ENCODE results near the gene RACGAP1. TPM values are rescaled to one million over a fixed set of nuclear protein-coding genes. Genes with fewer than 3 reads are reported as not detected.

RACGAP1 gene
- polyA plus RNA-seq, 4 donors, result 45.4 to 50.4 (median 49.6) TPM

DNA sequence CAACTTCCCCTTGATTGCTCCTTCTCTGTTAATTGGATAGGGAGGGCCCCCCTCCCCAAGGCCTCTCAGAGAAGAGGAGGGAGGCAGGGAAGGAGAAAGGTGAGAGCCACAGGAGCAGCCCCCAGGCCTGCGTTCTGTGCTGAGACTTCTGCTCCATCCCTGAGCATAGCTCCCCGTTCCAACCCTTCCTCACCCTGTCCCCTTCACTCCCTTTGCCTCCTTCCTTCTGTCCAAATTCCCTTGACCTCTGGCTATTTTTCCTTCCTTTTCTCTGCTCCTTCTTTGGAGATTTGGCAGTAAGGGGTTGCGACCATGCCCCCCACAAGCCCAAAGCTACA, 31.3 kb upstream of the RACGAP1 start:
- DNase-seq (ENCODE audit: low read depth in 4 of 4, low spot score in 3 of 4), result no peak

DNA sequence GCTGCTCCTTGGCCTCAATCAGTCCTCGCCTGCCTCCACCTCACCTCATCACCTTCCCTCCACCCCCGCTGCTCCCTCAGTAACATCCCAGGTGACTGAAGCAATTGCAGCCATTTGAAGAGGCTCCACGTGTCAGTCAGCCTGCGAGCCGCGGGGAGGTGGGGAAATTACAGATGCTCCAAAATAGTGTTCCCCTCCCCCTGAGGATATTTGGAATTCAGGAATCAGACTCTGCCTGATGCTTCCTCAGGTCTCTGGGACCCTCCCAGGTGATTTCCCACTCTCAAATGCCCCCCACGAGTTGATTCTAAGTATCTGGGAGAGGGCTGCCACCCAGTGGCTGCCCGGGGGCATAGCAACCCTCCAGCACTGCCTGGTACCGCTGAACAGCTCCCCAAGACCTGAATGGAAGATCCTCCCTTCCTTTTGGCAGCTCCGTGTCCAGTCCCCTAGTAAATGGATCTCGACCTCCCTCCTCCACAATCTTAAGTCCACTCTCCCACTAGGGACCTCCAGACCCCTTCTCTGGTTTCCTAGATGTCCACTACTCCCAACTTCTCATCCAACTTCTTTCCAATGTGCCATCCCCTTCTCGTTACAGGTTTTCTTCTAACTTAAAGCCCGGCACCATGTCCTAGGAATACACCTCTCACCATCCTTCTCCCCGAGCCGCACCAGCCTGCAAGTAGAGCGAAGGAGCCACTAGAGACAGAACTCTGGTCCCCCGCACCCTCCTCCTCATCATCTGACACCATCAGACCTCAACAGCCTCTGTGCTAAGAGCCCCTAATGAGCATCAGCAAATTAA, 30.7 kb upstream of the RACGAP1 start:
- no peak for DNase-seq (ENCODE audit: low read depth in 4 of 4, low spot score in 3 of 4)

DNA sequence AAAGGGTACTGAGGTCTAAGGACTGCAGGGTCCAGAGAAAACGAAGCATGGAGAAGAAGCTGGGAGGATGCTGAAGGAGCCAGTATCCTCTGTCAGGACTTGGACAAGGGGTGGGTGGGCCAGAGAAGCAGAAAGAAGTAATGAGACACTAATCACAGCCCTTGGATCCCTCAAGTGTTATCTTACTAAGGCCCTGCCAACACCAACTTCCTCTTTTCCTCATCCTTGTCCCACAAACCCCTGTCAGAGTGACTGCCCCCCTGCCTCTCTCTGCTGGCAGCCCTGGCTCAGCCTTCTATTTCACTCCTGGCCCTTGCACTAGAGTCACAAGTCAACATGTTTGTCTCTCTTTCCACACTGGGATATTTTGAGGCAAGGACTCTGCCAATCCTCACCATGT, 28.3 kb upstream of the RACGAP1 start:
- DNase-seq (ENCODE audit: low read depth in 4 of 4, low spot score in 3 of 4), result no peak

DNA sequence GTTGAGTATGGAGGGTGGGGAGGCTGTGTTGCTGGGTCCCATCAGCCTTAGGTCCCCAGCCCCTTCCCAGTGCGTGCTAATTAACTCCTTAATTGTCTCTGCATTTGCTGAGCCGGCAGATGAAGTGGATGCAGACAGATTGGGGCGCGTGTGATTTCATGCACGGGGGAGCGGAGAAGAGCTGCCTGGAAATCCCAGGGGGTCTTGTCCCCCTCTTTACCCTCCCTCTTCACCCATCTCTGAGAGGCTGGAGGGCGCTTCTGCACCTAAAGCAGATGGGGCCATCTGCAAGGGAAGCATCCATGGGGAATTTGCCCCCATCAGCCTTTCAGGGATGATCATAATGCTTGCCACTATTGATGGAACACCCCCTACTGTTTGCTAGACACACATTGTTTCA, 27.7 kb upstream of the RACGAP1 start:
- no peak for DNase-seq (ENCODE audit: low read depth in 4 of 4, low spot score in 3 of 4)

DNA sequence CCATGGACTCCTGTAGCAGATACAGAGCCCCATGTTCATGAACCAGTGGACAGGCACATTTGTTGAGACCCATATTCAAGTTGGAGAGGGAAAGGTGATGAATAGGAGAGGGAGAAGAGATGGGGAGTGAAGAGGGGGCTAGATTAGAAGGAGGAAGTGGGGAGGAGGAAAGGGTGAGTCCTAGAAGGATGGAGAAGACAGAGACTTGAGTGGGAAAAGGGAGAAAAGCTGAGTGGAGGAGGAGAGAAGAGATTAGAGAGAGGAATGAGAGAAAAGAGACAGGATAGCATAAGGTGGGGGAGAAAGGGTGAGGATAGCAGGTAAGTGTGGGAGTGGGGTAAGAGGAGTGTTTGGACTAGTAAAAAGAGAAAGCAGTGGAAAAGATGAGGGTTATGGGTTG, 27.2 kb upstream of the RACGAP1 start:
- DNase-seq (ENCODE audit: low read depth in 4 of 4, low spot score in 3 of 4), result no peak

DNA sequence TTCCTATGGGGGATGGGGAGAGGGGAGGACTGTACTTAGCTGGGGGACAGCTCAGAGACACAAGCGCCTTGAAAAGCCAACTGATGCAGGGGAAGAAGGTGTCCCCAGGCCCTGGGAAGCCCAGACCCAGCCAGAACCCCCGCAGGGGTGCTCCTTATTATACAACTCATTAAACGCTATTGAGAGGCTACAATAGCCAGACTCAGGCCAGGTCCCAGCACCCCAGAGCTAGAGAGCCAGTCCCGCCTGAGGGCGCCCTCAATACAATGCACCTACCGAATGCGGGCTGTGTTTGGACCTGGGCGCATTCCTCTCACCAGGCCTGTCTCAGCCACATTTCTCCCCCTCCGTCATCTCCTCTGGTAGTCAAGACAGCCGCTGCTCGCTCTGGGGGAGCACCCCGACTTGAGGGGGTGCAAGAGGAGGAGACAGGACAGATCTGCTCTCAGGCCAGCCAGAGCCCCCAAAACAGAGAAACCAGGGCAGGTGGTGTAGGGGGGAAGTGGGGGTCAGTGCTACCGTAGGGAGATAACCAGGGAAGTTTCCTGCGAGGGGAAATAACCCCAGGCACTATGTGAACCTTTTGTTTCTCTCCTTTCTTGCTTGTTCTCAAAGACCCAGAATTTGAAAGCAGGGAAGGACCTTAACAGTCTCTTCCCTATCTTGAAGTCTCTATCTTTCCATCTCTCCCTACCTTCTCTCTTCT, 26.0 kb upstream of the RACGAP1 start:
- no peak for DNase-seq (ENCODE audit: low read depth in 4 of 4, low spot score in 3 of 4)

DNA sequence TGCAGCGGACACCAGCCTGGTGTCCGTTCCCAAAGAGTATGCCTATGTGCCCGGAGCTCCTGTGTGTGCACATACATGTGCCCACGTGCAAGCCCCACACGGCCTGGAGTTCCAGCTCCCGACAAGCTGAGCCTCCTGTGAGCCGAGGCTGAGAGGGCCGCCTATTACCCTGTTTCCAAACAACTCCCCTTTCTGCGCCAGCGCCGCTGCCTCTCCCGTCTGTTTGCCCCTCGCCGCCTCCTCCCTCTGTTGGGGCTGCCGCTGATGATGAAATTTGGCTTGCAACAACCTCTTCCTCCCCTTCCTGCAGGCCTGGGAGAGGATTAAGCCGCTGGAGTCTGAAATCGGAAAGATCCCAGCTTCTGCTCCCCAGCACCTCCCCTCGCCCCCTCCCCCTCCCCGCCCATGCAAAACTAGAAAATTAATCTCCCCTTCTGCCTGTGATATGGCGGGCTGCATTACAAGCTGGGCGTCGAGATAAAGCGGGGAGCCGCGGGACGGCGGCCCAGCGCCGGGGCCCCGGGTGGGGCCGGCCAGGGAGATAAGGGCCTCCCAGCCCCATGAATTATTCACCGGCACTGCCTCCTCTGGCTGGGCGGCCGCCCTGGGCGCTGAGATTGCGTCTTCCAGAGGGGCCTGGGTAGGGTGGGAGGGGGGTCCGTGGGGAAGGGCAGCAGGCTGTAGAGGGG, 25.3 kb upstream of the RACGAP1 start:
- no peak for DNase-seq (ENCODE audit: low read depth in 4 of 4, low spot score in 3 of 4)

DNA sequence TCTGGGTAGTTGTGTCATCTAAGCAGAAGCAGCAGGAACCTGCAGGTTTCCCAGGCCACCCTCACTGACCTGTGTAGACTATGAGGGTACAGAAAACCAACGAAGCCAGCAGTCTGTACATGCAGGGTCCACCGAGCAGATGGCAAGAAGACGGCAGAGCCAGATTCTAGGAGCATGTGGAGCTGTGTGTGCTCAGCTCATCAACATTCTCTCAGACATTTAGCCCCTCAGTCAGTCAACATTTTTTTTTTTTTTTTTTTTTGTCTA, 24.8 kb upstream of the RACGAP1 start:
- no peak for DNase-seq (ENCODE audit: low read depth in 4 of 4, low spot score in 3 of 4)

DNA sequence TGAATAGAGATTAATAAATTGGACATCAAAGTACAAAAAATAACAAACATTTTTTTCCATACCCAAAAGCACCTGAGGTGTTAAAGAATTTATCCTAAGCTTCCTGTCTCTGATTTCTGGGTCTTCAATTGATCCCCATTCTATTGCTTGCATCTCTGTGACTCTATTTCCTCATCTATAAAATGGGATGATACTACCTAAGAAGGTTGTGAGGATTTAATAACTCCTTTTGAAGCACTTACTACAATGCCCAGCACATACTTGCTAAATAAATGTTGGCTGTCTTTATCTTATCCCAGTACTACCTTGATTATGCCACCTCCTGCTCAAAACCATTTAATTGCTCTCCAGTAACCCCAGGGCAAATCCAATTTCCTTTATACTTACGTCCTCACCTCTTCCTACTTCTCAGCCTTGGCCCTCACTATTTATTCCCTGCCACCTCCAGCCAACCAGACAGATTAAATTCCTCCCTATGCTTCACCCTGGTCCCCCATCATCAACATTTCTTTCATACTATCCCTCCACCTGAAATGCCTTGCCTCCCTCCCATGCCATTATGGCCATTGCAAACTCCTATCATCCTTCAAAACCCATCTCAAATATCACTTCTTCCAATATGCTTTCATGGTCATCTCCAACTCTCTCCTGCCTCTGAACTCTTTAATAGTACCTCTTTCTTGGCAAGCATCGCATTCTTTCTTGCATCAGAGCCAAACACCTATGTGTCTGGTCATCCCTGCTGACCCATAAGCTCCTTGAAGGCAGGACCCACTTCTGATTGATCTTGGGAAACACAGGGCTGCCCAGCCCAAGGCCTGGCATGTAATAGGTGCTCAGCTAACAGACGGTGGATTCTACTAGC, 24.2 kb upstream of the RACGAP1 start:
- DNase-seq (ENCODE audit: low read depth in 4 of 4, low spot score in 3 of 4), result no peak

DNA sequence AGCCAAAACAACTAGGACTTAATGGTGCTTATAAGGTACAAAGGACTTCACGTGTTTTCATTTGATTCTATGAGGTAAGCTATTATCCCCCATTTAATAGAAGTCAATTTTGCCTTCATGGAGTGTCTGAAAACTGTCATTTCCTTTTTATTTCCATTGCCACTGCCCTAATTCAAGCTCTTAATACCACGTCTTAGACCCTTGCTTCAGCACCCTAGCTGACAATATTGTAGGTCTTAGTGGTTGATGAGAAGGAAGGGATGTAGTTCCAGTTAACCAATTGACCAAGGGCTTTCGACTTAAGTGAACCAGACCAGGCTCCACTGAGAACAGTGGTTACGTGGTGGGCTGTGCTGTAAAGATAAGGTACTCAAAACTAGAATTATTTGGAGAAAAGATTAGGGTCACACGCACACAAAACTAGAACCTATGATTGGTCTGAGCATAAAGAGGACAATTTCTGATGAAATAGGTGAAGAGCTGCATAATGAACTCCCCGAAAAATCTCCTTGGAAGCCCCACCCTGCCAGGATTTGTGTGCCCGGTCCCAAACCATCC, 22.5 kb upstream of the RACGAP1 start:
- DNase-seq (ENCODE audit: low read depth in 4 of 4, low spot score in 3 of 4), result no peak

DNA sequence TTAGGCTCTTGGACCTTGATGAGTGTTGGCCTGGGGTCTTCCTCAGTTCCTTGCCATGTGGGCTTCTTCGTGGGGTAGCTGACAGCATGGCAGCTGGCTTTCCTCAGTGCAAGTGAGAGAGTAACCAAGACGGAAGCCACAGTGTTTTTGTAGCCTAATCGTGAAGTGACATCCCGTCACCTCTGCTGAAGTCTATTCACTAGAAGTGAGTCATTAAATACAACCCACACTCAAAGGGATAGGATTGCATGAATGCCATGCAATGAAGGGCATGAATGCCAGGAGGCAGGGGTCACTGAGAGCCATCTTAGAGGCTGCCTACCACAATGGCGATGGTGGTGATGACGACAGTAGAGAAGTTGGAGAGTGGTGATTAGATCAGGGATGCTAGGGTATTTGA, 18.6 kb upstream of the RACGAP1 start:
- no peak for DNase-seq (ENCODE audit: low read depth in 4 of 4, low spot score in 3 of 4)

DNA sequence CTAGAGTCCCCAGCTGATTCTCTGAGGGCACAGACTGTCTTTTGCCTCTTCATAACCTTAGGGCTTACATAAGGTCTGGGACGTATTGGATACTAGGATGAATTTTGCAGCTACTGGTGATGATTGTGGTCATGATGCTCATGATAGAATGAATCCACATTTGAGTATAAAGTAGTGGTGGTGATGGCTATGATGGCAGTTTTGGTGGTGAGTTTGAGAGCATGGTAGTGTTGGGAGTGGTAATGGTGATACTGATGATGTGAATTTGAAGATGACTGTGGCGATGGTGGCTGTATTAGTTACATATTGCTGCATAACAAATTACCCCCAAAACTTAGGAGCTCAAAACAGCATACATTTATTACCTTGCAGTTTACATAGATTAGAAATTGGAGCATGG, 18.0 kb upstream of the RACGAP1 start:
- no peak for DNase-seq (ENCODE audit: low read depth in 4 of 4, low spot score in 3 of 4)

DNA sequence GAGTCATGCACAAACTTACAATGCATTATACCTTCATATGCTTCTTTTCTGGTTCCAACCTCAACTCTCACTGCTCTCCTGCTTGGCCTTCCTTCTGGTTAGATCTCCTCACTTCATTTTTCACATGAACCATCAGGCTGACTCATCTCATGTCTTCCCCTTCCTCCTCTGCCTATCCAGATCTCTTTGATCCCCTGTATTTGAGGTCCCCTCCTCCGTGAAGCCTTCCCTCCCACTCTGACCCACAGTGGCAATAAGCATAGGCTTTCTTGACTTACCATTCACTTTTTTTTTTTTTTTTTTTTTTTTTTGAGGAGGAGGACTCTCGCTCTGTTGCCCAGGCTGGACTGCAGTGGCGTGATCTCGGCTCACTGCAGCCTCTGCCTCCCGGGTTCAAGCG, 17.4 kb upstream of the RACGAP1 start:
- no peak for DNase-seq (ENCODE audit: low read depth in 4 of 4, low spot score in 3 of 4)

DNA sequence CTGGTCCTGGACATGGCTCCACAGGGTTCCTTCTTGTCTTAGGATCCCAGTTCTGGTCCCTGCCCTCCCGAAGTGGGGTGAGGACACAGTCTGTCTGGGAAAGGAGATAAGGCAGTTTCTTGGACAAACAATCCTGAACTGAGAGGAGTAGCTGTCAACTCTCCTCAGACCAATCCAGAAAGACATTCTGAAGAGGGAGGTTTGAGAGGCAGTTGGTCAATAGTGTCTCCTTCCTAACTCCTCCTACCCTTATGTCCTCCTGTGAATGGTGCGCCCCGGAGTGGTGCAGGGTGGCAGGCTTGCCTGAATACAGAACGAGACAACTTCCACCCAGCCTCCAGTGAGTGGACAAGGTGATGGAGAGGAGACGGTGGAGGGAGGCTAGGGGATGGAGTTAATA, 16.7 kb upstream of the RACGAP1 start:
- DNase-seq (ENCODE audit: low read depth in 4 of 4, low spot score in 3 of 4), result no peak

DNA sequence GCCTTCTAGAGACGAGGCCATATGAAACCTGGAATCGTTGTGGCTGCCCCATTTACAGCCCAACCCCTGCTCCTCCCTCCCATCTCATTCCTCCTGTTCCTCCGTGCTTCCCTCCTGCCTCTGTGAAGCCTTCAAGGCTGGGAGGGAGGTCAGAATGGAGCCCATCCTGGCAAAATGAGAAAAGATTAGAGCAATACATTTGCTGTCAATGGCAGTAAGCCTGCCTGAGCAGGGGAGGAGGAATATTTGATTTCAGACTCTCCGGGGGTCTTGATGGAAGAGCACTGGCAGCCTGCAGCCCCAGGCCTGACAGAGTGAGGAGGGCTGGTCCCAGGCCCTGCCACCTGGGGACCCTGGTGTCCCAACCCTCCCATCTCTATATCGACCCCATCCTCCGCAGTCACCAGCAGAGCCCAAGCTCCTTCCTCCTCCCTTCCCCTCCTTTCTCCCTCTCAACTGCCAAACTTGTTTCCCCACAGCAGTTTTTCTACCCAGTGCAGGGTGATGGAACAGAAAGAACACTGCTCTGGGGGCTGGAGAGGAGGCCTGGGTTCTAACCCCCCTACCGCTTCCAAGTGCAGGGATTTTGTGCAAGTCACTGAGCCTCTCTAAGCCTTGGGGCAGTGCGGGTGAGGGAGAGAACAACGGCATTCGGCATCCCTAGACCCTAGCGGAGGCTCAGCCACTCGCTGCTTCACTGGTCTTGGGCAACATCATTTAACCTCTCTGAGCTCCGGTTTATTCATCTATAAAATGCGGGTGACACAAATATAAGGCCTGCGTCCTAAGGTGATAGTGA, 16.0 kb upstream of the RACGAP1 start:
- DNase-seq (ENCODE audit: low read depth in 4 of 4, low spot score in 3 of 4), result no peak

DNA sequence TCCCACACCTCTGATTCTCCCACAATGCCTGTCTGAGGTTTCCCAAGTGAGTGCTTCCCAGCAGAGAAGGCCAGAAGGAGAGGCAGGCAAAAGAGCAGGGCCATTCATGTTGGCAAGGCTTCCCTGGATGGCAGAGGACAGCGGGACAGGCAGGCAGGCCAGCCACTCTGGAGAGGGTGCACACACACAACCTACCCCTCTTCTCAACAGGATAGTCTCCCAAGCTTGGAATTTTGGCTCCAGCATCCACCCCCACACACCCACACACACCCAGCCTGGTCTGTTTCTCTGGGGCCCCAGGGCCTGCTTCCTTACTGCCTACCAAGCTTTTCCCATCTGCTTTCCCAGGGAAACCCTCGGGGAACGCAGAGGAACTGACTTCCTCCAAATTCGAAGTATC, 15.4 kb upstream of the RACGAP1 start:
- no peak for DNase-seq (ENCODE audit: low read depth in 4 of 4, low spot score in 3 of 4)

DNA sequence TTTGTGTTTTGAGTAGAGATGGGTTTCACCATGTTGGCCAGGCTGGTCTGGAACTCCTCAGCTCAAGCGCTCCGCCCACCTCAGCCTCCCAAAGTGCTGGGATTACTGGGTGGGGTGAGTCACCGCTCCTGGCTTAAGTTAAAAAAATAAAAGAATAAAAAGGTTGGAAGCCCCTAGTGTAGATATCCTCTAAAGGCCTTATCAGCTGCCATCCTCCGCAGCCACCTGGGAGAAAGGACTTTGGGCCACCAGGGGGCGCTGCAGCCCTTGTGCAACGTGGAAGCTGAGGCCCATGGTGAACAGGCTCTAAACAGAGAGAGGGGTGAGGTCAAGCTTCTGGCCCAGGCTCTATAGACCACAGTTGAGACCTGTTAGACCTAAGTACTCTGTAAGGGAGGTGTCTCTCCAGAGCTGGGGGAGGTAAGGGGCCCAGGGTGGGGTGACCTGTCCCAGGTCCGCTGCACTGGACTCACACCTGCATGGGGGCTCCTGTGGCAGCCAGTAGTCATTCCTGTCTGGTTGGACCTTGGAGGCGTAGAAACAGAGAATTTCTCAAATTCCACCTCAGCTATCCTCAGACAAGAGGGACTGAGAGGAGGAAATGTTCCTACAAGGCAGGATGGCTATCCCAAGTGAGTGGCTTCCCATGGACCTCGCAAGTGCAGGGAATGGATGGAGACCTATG, 14.0 kb upstream of the RACGAP1 start:
- DNase-seq (ENCODE audit: low read depth in 4 of 4, low spot score in 3 of 4), result no peak

DNA sequence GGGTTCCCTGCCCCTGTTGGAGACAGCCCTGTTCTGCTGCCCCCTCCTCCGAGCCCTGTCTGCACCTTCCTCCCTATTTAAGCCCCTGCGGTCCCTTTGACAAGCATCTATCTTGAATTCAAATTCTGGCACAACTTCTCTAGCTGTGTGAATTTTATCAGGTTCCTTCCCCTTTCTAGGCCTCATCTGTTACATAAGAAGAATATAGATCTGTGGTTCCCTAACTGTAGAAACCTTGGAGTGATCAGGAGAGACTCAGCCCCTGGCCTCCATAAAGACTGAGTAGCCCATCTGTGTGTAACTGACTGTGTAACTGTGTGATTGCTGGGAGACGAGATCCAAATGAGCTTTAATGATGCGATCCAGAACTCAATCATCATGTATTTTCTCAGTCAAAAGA, 13.0 kb upstream of the RACGAP1 start:
- no peak for DNase-seq (ENCODE audit: low read depth in 4 of 4, low spot score in 3 of 4)

DNA sequence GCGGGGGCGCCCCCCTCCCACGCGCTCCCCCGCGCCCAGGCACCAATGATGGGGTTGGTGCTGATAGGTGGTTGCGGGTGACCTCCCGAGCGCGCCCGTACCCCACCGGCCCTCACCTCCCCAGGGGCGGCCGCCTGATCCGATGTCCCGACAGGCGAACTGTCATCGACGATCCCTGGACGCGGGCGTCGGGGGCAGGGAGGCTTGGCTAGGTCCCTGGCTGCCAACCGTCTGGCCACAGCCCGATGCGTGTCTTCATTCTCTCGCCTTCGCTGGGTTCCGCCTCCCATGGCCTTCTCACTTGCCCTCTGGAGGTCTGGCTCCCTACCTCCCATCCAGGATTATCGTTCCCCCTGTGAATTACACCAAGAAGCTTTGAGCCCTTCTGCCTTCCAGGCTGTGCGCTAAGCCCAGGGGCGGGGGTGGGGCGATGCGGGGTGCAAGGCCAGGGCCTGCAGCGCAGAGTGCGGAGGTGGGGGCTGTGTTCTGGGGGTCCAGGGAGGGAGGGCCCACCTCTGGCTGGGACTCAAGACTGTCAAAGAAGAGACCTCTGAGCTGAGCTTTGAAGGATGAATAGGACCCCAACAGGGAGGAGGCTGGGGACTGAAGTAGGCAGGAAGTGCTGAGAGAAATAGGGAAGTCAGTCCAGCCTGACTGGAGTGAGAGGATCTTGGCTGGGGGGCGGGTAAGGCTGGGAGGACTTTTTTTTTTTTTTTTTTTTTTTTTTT, 7.7 kb upstream of the RACGAP1 start:
- no peak for DNase-seq (ENCODE audit: low read depth in 4 of 4, low spot score in 3 of 4)
